ENCODE measurements around the gene ANAPC15. TPM values are rescaled to one million over a fixed set of nuclear protein-coding genes. Genes with fewer than 3 reads are reported as not detected.

The ANAPC15 gene
- total and polyA plus RNA-seq, 7 experiments from 2014 or later: 43.0 to 113 (median 50.1) TPM

GRCh38 chr11:72085621-72086351, 26.7 kb downstream of the ANAPC15 start:
- POLR2A ChIA-PET: interaction anchor here (0.6 to 3.8 kb wide), 7 partner anchors 14 to 67 kb away, joined by 3 to 36 read pairs (median 3); no protein-coding TSS in a partner anchor
- peaks cover 0 to 15% (median 0%) of the 10 kb centered on the region in 5 donors for H3K36me3 Mint-ChIP-seq

DNA sequence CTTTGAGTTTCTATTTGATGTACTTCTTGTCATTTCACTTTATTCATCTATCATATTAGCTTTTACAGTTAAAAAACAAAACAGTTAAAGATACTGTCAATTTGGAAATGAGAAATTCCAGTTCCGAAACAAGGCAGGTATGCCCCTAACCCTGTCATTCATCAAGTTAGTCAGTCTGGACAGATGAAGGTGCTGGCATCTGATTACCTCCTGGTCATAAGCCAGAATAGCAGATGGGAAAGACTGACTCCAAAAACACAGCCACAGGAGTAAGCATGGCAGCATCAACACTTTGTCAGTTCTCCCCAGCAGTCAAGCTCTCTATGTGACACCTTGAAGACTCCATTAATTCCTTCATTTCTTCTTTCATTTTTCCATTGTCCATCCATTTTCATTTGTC, 27.5 kb downstream of the ANAPC15 start:
- Mint-ChIP-seq H3K4me1 (peaks cover 15 to 42% (median 31%) of the 10 kb centered on the region in 7 donors), H3K27ac (peak overlapping the region in 7 of 9 donors; percentile 29 to 75 (median 58)), H3K36me3 (peaks cover 0 to 13% (median 0%) of the 10 kb centered on the region in 5 donors), H3K27me3 (no peaks in the 10 kb centered on the region), H3K9me3 (peaks cover 0 to 3% (median 0%) of the 10 kb centered on the region in 11 donors), H3K4me3 (no peak overlapping the region)
- intact Hi-C loops (cut with micrococcal nuclease): no loop called here
- ATAC-seq: no peak
- Histone ChIP-seq H3K27ac (ENCODE audit: low read depth, low read length) (no peak overlapping the region), H3K9me3 (ENCODE audit: control insufficient read depth in 2 of 3, low read length in 3 of 3) (no peaks in the 10 kb centered on the region), H3K36me3 (ENCODE audit: control insufficient read depth in 2 of 3, insufficient read depth in 3 of 3, low read length in 3 of 3) (peaks cover 0 to 6% (median 4%) of the 10 kb centered on the region in 3 experiments), H3K4me3 (ENCODE audit: low read length) (no peak overlapping the region), H3K27me3 (ENCODE audit: control insufficient read depth in 2 of 2, insufficient read depth in 2 of 2, low read length in 2 of 2) (no peaks in the 10 kb centered on the region), H3K4me1 (ENCODE audit: control insufficient read depth in 2 of 2, insufficient read depth in 2 of 2, low read length in 2 of 2) (peaks cover 0 to 10% of the 10 kb centered on the region in 2 donors)
- no peak for DNase-seq
- ChIA-PET POLR2A (interaction anchor here (0.7 to 3.8 kb wide), 7 partner anchors 11 to 55 kb away, joined by 3 to 36 read pairs (median 4); partner anchors contain the start of gene ANAPC15), CTCF (interaction anchor here (0.6 to 4.1 kb wide), 5 partner anchors 34 to 63 kb away, joined by 3 to 26 read pairs (median 4); no protein-coding TSS in a partner anchor)

More at GRCh38 chr11:72085621-72086351, 26.7 kb downstream of the ANAPC15 start:
- Histone ChIP-seq H3K9me3 (ENCODE audit: control insufficient read depth in 2 of 3, low read length in 3 of 3) (no peaks in the 10 kb centered on the region), H3K4me3 (ENCODE audit: low read length) (no peak overlapping the region), H3K27ac (ENCODE audit: low read depth, low read length) (no peak overlapping the region), H3K36me3 (ENCODE audit: control insufficient read depth in 2 of 3, insufficient read depth in 3 of 3, low read length in 3 of 3) (peaks cover 0 to 10% (median 6%) of the 10 kb centered on the region in 3 experiments), H3K27me3 (ENCODE audit: control insufficient read depth in 2 of 2, insufficient read depth in 2 of 2, low read length in 2 of 2) (no peaks in the 10 kb centered on the region), H3K4me1 (ENCODE audit: control insufficient read depth in 2 of 2, insufficient read depth in 2 of 2, low read length in 2 of 2) (peaks cover 0 to 9% of the 10 kb centered on the region in 2 donors)
- ATAC-seq (no peak), DNase-seq (no peak)
- H3K9me3 Mint-ChIP-seq: peaks cover 0 to 3% (median 0%) of the 10 kb centered on the region in 11 donors
- intact Hi-C loops (cut with micrococcal nuclease): no loop called here
- no peak overlapping the region for H3K4me3 Mint-ChIP-seq
- H3K27ac Mint-ChIP-seq: peak overlapping the region in 8 of 9 donors; percentile 58 to 83 (median 76)
- H3K27me3 Mint-ChIP-seq: no peaks in the 10 kb centered on the region
- peaks cover 12 to 33% (median 24%) of the 10 kb centered on the region in 7 donors for H3K4me1 Mint-ChIP-seq
- CTCF ChIA-PET: interaction anchor here (0.9 to 4.1 kb wide), 6 partner anchors 15 to 63 kb away, joined by 3 to 26 read pairs (median 6); no protein-coding TSS in a partner anchor

GRCh38 chr11:72084076-72084475, 28.4 kb downstream of the ANAPC15 start:
- Mint-ChIP-seq H3K36me3 (peaks cover 0 to 8% (median 0%) of the 10 kb centered on the region in 5 donors), H3K27ac (peak overlapping the region in 6 of 9 donors; percentile 49 to 100 (median 88)), H3K27me3 (no peaks in the 10 kb centered on the region), H3K4me3 (no peak overlapping the region), H3K9me3 (peaks cover 0 to 3% (median 0%) of the 10 kb centered on the region in 11 donors), H3K4me1 (peaks cover 22 to 47% (median 36%) of the 10 kb centered on the region in 7 donors)
- POLR2A ChIA-PET: interaction anchor here (0.7 to 3.8 kb wide), 5 partner anchors 12 to 54 kb away, joined by 3 to 36 read pairs (median 4); partner anchors contain the start of gene ANAPC15
- Histone ChIP-seq H3K9me3 (ENCODE audit: control insufficient read depth in 2 of 3, low read length in 3 of 3) (no peaks in the 10 kb centered on the region), H3K4me3 (ENCODE audit: low read length) (no peak overlapping the region), H3K36me3 (ENCODE audit: control insufficient read depth in 2 of 3, insufficient read depth in 3 of 3, low read length in 3 of 3) (peaks cover 0 to 6% (median 0%) of the 10 kb centered on the region in 3 experiments), H3K4me1 (ENCODE audit: control insufficient read depth in 2 of 2, insufficient read depth in 2 of 2, low read length in 2 of 2) (peaks cover 8 to 10% of the 10 kb centered on the region in 2 donors), H3K27me3 (ENCODE audit: control insufficient read depth in 2 of 2, insufficient read depth in 2 of 2, low read length in 2 of 2) (no peaks in the 10 kb centered on the region), H3K27ac (ENCODE audit: low read depth, low read length) (no peak overlapping the region)
- intact Hi-C loops (cut with micrococcal nuclease): no loop called here
- DNase-seq (no peak), ATAC-seq (no peak)
- CTCF ChIA-PET: interaction anchor here (0.6 to 4.1 kb wide), 3 partner anchors 11 to 59 kb away, joined by 3 to 26 read pairs (median 4); no protein-coding TSS in a partner anchor

DNA sequence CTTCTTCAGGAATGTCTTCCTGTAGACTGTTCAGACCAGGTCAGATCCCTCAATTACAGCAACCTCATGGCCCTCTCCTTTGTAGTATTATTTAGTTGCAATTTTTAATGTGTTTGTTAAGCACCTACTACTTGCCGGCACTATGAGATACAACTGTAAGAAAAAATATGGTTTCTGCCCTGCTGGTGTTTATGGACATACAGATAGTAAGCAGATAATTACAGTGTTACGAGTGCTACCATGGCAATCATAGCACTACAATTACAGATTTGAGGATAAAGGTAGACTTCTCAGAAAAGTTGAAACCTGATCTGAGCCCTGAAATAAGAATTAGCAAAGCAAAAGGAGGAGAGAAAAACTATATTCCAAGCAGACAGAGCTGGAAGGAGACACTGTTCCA, 29.1 kb downstream of the ANAPC15 start:
- ChIA-PET POLR2A (interaction anchor here (1.4 to 3.8 kb wide), 3 partner anchors 18 to 44 kb away, joined by 4 to 36 read pairs (median 25); partner anchors contain the start of gene ANAPC15), CTCF (interaction anchor here (4.1 kb wide), 1 partner anchor 58 kb away, joined by 26 read pairs; no protein-coding TSS in a partner anchor)
- ATAC-seq (no peak), DNase-seq (no peak)
- Histone ChIP-seq H3K9me3 (ENCODE audit: control insufficient read depth in 2 of 3, low read length in 3 of 3) (no peaks in the 10 kb centered on the region), H3K4me3 (ENCODE audit: low read length) (no peak overlapping the region), H3K27me3 (ENCODE audit: control insufficient read depth in 2 of 2, insufficient read depth in 2 of 2, low read length in 2 of 2) (no peaks in the 10 kb centered on the region), H3K36me3 (ENCODE audit: control insufficient read depth in 2 of 3, insufficient read depth in 3 of 3, low read length in 3 of 3) (peaks cover 0 to 6% (median 0%) of the 10 kb centered on the region in 3 experiments), H3K27ac (ENCODE audit: low read depth, low read length) (no peak overlapping the region), H3K4me1 (ENCODE audit: control insufficient read depth in 2 of 2, insufficient read depth in 2 of 2, low read length in 2 of 2) (peaks cover 10% of the 10 kb centered on the region in 2 donors)
- Mint-ChIP-seq H3K27ac (peak overlapping the region; percentile 53 to 100 (median 84)), H3K36me3 (peaks cover 0 to 8% (median 0%) of the 10 kb centered on the region in 5 donors), H3K27me3 (no peaks in the 10 kb centered on the region), H3K4me1 (peaks cover 25 to 54% (median 43%) of the 10 kb centered on the region in 7 donors), H3K9me3 (peaks cover 0 to 3% (median 0%) of the 10 kb centered on the region in 11 donors), H3K4me3 (no peak overlapping the region)
- intact Hi-C loops (cut with micrococcal nuclease): no loop called here

DNA sequence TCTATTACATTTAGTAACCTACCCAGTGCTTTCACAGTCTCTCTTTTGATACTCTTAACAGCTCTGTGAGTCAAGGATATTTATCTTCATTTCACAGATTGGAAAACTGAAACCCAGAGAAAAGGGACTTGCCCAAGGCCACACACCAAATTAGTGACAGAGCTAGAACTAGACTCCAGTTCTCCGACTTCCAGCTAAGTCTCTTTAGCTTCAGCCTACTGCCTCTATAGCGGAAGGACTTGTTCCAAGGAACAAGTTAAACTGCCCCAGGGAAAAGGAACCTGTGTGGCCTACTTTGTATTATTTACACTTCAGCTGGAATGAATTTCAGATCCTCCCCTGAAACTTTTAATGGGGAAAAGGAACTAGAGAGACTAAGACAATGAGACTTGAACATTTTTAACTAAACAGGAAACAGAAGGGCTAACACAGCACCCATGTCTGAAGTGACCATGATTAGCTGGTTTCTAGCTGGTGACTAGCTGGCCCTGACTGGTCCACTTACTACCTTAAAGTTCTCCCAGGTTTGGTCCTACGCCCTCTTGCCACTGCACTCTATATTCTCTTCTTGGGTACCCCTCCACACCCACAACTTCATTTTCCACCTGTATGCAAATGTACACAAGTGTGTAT, 30.6 kb downstream of the ANAPC15 start:
- Histone ChIP-seq H3K4me1 (ENCODE audit: control insufficient read depth in 2 of 2, insufficient read depth in 2 of 2, low read length in 2 of 2) (peaks cover 10% of the 10 kb centered on the region in 2 donors), H3K27ac (ENCODE audit: low read depth, low read length) (peak overlapping the region; percentile 80), H3K27me3 (ENCODE audit: control insufficient read depth in 2 of 2, insufficient read depth in 2 of 2, low read length in 2 of 2) (no peaks in the 10 kb centered on the region), H3K9me3 (ENCODE audit: control insufficient read depth in 2 of 3, low read length in 3 of 3) (no peaks in the 10 kb centered on the region), H3K4me3 (ENCODE audit: low read length) (no peak overlapping the region), H3K36me3 (ENCODE audit: control insufficient read depth in 2 of 3, insufficient read depth in 3 of 3, low read length in 3 of 3) (no peaks in the 10 kb centered on the region)
- POLR2A ChIA-PET: interaction anchor here (0.8 to 2.8 kb wide), 12 partner anchors 8 to 153 kb away, joined by 3 to 36 read pairs (median 6); partner anchors contain the start of genes ANAPC15, RNF121, TOMT and XNDC1N
- peak overlapping the region; percentile 46 to 95 (median 71) for H3K4me3 Mint-ChIP-seq
- peaks cover 0 to 3% (median 0%) of the 10 kb centered on the region in 11 donors for H3K9me3 Mint-ChIP-seq
- no peak for ATAC-seq
- peaks cover 0 to 11% (median 0%) of the 10 kb centered on the region in 5 donors for H3K36me3 Mint-ChIP-seq
- CTCF ChIA-PET: interaction anchor here (0.7 to 2.3 kb wide), 8 partner anchors 9 to 57 kb away, joined by 3 to 20 read pairs (median 6); no protein-coding TSS in a partner anchor
- intact Hi-C loops (cut with micrococcal nuclease): loop anchor here (2.0 kb wide), 1 partner anchor 57 kb away; no protein-coding TSS in a partner anchor
- H3K4me1 Mint-ChIP-seq: peaks cover 27 to 62% (median 54%) of the 10 kb centered on the region in 7 donors
- DNase-seq: no peak
- no peaks in the 10 kb centered on the region for H3K27me3 Mint-ChIP-seq
- peak overlapping the region; percentile 80 to 100 (median 97) for H3K27ac Mint-ChIP-seq
